ENCODE measurements around the gene SPATS2. TPM values are rescaled to one million over a fixed set of nuclear protein-coding genes. Genes with fewer than 3 reads are reported as not detected.
A peak's percentile ranks its signal among the peaks of the same experiment; 100 is the strongest.
"Not testable (repeated sequence)": the region's sequence is repeated elsewhere in the genome, so short reads cannot be mapped to it uniquely, and the experiment has no call there.

The SPATS2 gene
- total RNA-seq, 1 donor from 2014 or later: 16.8 TPM

GRCh38 chr12:49404956-49405355 lies 37.7 kb downstream of the SPATS2 start:
- DNase-seq (ENCODE audit: low read depth in 2 of 2): no peak

- no peak for DNase-seq (ENCODE audit: low read depth in 2 of 2)
These were observed 43.6 kb downstream of the SPATS2 start for GRCh38 chr12:49410818-49411217.

- no peak for DNase-seq (ENCODE audit: low read depth in 2 of 2)
These were observed 45.7 kb downstream of the SPATS2 start for GRCh38 chr12:49413010-49413409.

GRCh38 chr12:49413796-49414195 lies 46.5 kb downstream of the SPATS2 start:
- no peak for DNase-seq (ENCODE audit: low read depth in 2 of 2)

- no peak for DNase-seq (ENCODE audit: low read depth in 2 of 2)
These were observed 47.1 kb downstream of the SPATS2 start for GRCh38 chr12:49414364-49414763.

- DNase-seq (ENCODE audit: low read depth in 2 of 2): no peak
These were observed 48.3 kb downstream of the SPATS2 start for GRCh38 chr12:49415521-49415970.

GRCh38 chr12:49416892-49417291 lies 49.6 kb downstream of the SPATS2 start:
- DNase-seq (ENCODE audit: low read depth in 2 of 2): no peak

GRCh38 chr12:49417558-49417957 lies 50.3 kb downstream of the SPATS2 start:
- DNase-seq (ENCODE audit: low read depth in 2 of 2): no peak

- DNase-seq (ENCODE audit: low read depth in 2 of 2): no peak
These were observed 53.3 kb downstream of the SPATS2 start for GRCh38 chr12:49420556-49420955.

- DNase-seq (ENCODE audit: low read depth in 2 of 2): no peak
These were observed 54.9 kb downstream of the SPATS2 start for GRCh38 chr12:49422114-49422513.

GRCh38 chr12:49428793-49429192 lies 61.5 kb downstream of the SPATS2 start:
- peak in 1 of 2 donors; percentile 28 for DNase-seq (ENCODE audit: low read depth in 2 of 2)

GRCh38 chr12:49432616-49433015 lies 65.4 kb downstream of the SPATS2 start:
- DNase-seq (ENCODE audit: low read depth in 2 of 2): no peak

GRCh38 chr12:49436799-49437198 lies 69.5 kb downstream of the SPATS2 start:
- DNase-seq (ENCODE audit: low read depth in 2 of 2): not testable (repeated sequence)

GRCh38 chr12:49439042-49439441 lies 71.8 kb downstream of the SPATS2 start:
- no peak for DNase-seq (ENCODE audit: low read depth in 2 of 2)

- no peak for DNase-seq (ENCODE audit: low read depth in 2 of 2)
These were observed 72.8 kb downstream of the SPATS2 start for GRCh38 chr12:49440035-49440434.

GRCh38 chr12:49442915-49443314 lies 75.7 kb downstream of the SPATS2 start:
- DNase-seq (ENCODE audit: low read depth in 2 of 2): no peak

- no peak for DNase-seq (ENCODE audit: low read depth in 2 of 2)
These were observed 79.3 kb downstream of the SPATS2 start for GRCh38 chr12:49446571-49446970.

- no peak for DNase-seq (ENCODE audit: low read depth in 2 of 2)
These were observed 81.6 kb downstream of the SPATS2 start for GRCh38 chr12:49448858-49449257.

- no peak for DNase-seq (ENCODE audit: low read depth in 2 of 2)
These were observed 84.4 kb downstream of the SPATS2 start for GRCh38 chr12:49451468-49452259.

GRCh38 chr12:49455501-49455900 lies 88.2 kb downstream of the SPATS2 start:
- no peak for DNase-seq (ENCODE audit: low read depth in 2 of 2)

- no peak for DNase-seq (ENCODE audit: low read depth in 2 of 2)
These were observed 88.9 kb downstream of the SPATS2 start for GRCh38 chr12:49456131-49456679.

GRCh38 chr12:49458816-49459215 lies 91.6 kb downstream of the SPATS2 start:
- DNase-seq (ENCODE audit: low read depth in 2 of 2): no peak

GRCh38 chr12:49461221-49461620 lies 94.0 kb downstream of the SPATS2 start:
- no peak for DNase-seq (ENCODE audit: low read depth in 2 of 2)

All from dermis microvascular lymphatic vessel endothelial cell (primary cell).